CD4-positive, alpha-beta T cell (primary cell): ENCODE measurements around the gene FA2H. TPM values are rescaled to one million over a fixed set of nuclear protein-coding genes. Genes with fewer than 3 reads are reported as not detected.

Source experiments
- ATAC-seq: fragments of 200-7000 bp; cut with Tn5 transposase; one replicate; pipeline ENCODE4 v1.10.0; 2022; ENCODE audit warnings: mild to moderate bottlenecking; ENCODE audit not compliant: poor library complexity
- CTCF ChIA-PET: fragments of 350-600 bp; sonication (Branson Sonifier 250); formaldehyde crosslinking; loops from one replicate; lab custom pipeline; 2021; ENCODE audit warnings: antibody characterized with exemption, inconsistent platforms; lab: Charles Lee
- POLR2A ChIA-PET: fragments of 350-600 bp; sonication (Branson Sonifier 250); formaldehyde crosslinking; loops from one replicate; lab custom pipeline; 2021; ENCODE audit warnings: antibody characterized with exemption, inconsistent platforms; lab: Charles Lee
- DNase-seq, 14 experiments: peaks; one replicate each; pipeline ENCODE4 v3.0.0-alpha.2; 2013 to 2020; ENCODE audit warnings: mixed read lengths in 2 of 14
- H3K27ac ChIP-seq, 2 donors: one replicate each; pipeline versions ENCODE4 v1.5.1 to v1.7.0; 2013; ENCODE audit warnings: low read length in 2 of 2, low read depth in 1 of 2, mild to moderate bottlenecking in 1 of 2
- H3K27me3 ChIP-seq, 2 experiments: 1 replicate in 1 of 2; 2 replicates in 1 of 2; pipeline versions ENCODE4 v1.6.1 to v1.7.0; 2013; ENCODE audit warnings: low read length in 2 of 2, control low read depth in 1 of 2, mild to moderate bottlenecking in 1 of 2, moderate library complexity in 1 of 2; ENCODE audit not compliant: insufficient read depth in 2 of 2, control insufficient read depth in 1 of 2
- H3K36me3 ChIP-seq: one replicate; pipeline ENCODE4 v1.6.1; 2013; ENCODE audit warnings: low read length, control low read depth; ENCODE audit not compliant: insufficient read depth
- H3K4me1 ChIP-seq: one replicate; pipeline ENCODE4 v1.6.1; 2013; ENCODE audit warnings: low read length, control low read depth; ENCODE audit not compliant: insufficient read depth
- H3K4me3 ChIP-seq: one replicate; pipeline ENCODE4 v1.5.1; 2013; ENCODE audit warnings: mild to moderate bottlenecking, low read length, moderate library complexity
- H3K9me3 ChIP-seq, 2 experiments: 1 replicate in 1 of 2; 2 replicates in 1 of 2; pipeline versions ENCODE4 v1.6.1 to v1.7.0; 2013; ENCODE audit warnings: low read length in 2 of 2, mild to moderate bottlenecking in 2 of 2, control low read depth in 1 of 2, moderate library complexity in 1 of 2; ENCODE audit not compliant: control insufficient read depth in 1 of 2, insufficient read depth in 1 of 2
- H3K27ac Mint-ChIP-seq: one replicate; pipeline ENCODE4 v1.8.0; 2020; ENCODE audit warnings: mixed read lengths
- H3K27me3 Mint-ChIP-seq: one replicate; pipeline ENCODE4 v1.8.0; 2021; ENCODE audit warnings: mixed read lengths
- H3K36me3 Mint-ChIP-seq: one replicate; pipeline ENCODE4 v1.8.0; 2021; ENCODE audit warnings: low read depth, mixed read lengths
- H3K4me1 Mint-ChIP-seq: one replicate; pipeline ENCODE4 v1.8.0; 2021; ENCODE audit warnings: low read depth, mixed read lengths
- H3K4me3 Mint-ChIP-seq: one replicate; pipeline ENCODE4 v1.8.0; 2020; ENCODE audit warnings: mild to moderate bottlenecking, mixed read lengths
- H3K9me3 Mint-ChIP-seq: one replicate; pipeline ENCODE4 v1.8.0; 2020; ENCODE audit warnings: mixed read lengths
- CTCF ChIP-seq: fragments of 200-600 bp; IDR thresholded peaks from one replicate; pipeline ENCODE4 v1.8.0; 2022; ENCODE audit warnings: antibody characterized with exemption, mild to moderate bottlenecking
- intact Hi-C, 2 experiments: fragments of 100-400 bp; cut with DNase I in 1 of 2; cut with micrococcal nuclease in 1 of 2; formaldehyde crosslinking; loops; one replicate each; pipeline versions ENCODE4 v1.15.1 to v1.9.0; 2023 to 2025; cut with DNase I, micrococcal nuclease
- total RNA-seq, 174 experiments: library from RNA in 2 of 174; stranded (reverse) in 2 of 174; gene quantifications; one replicate each; pipeline ENCODE4 v1.2.3 and lab custom pipeline; 2021 to 2026

The FA2H gene
- total RNA-seq, 2 experiments from 2014 or later = not detected

- Histone ChIP-seq H3K27me3 (no peaks in the 10 kb centered on the region), H3K4me1 (peaks cover 46% of the 10 kb centered on the region), H3K27ac (peak overlapping the region; percentile 71 to 83), H3K36me3 (peaks cover 13% of the 10 kb centered on the region), H3K4me3 (peak overlapping the region; percentile 99), H3K9me3 (no peaks in the 10 kb centered on the region)
- ATAC-seq (peak; percentile 25), DNase-seq (peak in 10 of 14 experiments; percentile 9 to 51 (median 34))
- H3K4me3 Mint-ChIP-seq = peak overlapping the region; percentile 99
- peaks cover 67% of the 10 kb centered on the region for H3K4me1 Mint-ChIP-seq
- H3K9me3 Mint-ChIP-seq = no peaks in the 10 kb centered on the region
- POLR2A ChIA-PET = interaction anchor here (0.7 to 2.9 kb wide), 6 partner anchors 12 to 733 kb away, joined by 3 to 34 read pairs (median 4); partner anchors contain the start of genes CFDP1, GLG1, RFWD3 and WDR59
- no peaks in the 10 kb centered on the region for H3K27me3 Mint-ChIP-seq
- no peak for TF ChIP-seq CTCF
- H3K36me3 Mint-ChIP-seq = peaks cover 25% of the 10 kb centered on the region
- peak overlapping the region; percentile 87 for H3K27ac Mint-ChIP-seq
- intact Hi-C loops = loop anchor here (5.0 to 10.0 kb wide), 2 partner anchors 33 to 285 kb away; partner anchors contain the start of genes RFWD3 (in 2 of the 2) and WDR59 (in 2 of the 2)
- CTCF ChIA-PET = interaction anchor here (1.3 to 2.6 kb wide), 3 partner anchors 13 to 163 kb away, joined by 4 to 9 read pairs (median 6); no protein-coding TSS in a partner anchor
Observed at GRCh38 chr16:74700116-74700437, 74.5 kb downstream of the FA2H start.

GRCh38 chr16:74699666-74700065 is 75.0 kb downstream of the FA2H start:
- Mint-ChIP-seq H3K27me3 (no peaks in the 10 kb centered on the region), H3K27ac (peak overlapping the region; percentile 87), H3K36me3 (peaks cover 30% of the 10 kb centered on the region), H3K4me1 (peaks cover 67% of the 10 kb centered on the region), H3K9me3 (no peaks in the 10 kb centered on the region), H3K4me3 (peak overlapping the region; percentile 88)
- DNase-seq (no peak), ATAC-seq (no peak)
- intact Hi-C loops = loop anchor here (5.0 to 10.0 kb wide), 2 partner anchors 32 to 285 kb away; partner anchors contain the start of genes RFWD3 (in 2 of the 2) and WDR59 (in 2 of the 2)
- no peak for TF ChIP-seq CTCF
- Histone ChIP-seq H3K27me3 (no peaks in the 10 kb centered on the region), H3K27ac (peak overlapping the region in 1 of 2 donors; percentile 83), H3K4me1 (peaks cover 47% of the 10 kb centered on the region), H3K36me3 (peaks cover 15% of the 10 kb centered on the region), H3K4me3 (peak overlapping the region; percentile 99), H3K9me3 (no peaks in the 10 kb centered on the region)
- ChIA-PET CTCF (interaction anchor here (1.3 to 1.9 kb wide), 2 partner anchors 13 to 32 kb away, joined by 4 to 6 read pairs; no protein-coding TSS in a partner anchor), POLR2A (interaction anchor here (0.7 to 2.9 kb wide), 6 partner anchors 12 to 734 kb away, joined by 3 to 34 read pairs (median 4); partner anchors contain the start of genes CFDP1, GLG1, RFWD3 and WDR59)

- H3K27me3 Mint-ChIP-seq = no peaks in the 10 kb centered on the region
- peaks cover 23% of the 10 kb centered on the region for H3K36me3 ChIP-seq
- intact Hi-C loops = no loop called here
- H3K27me3 ChIP-seq = no peaks in the 10 kb centered on the region
- peak overlapping the region; percentile 29 for H3K4me3 ChIP-seq
- no peaks in the 10 kb centered on the region for H3K9me3 ChIP-seq
- peak overlapping the region; percentile 88 for H3K4me3 Mint-ChIP-seq
- H3K9me3 Mint-ChIP-seq = no peaks in the 10 kb centered on the region
- ATAC-seq (no peak), DNase-seq (peak in 2 of 14 experiments; percentile 13 to 20)
- peaks cover 72% of the 10 kb centered on the region for H3K4me1 Mint-ChIP-seq
- POLR2A ChIA-PET = interaction anchor here (1.0 kb wide), 1 partner anchor 13 kb away, joined by 3 read pairs; no protein-coding TSS in a partner anchor
- H3K36me3 Mint-ChIP-seq = peaks cover 40% of the 10 kb centered on the region
- no peak for TF ChIP-seq CTCF
- H3K27ac ChIP-seq = peak overlapping the region; percentile 23 to 50
- CTCF ChIA-PET = interaction anchor here (0.7 to 1.1 kb wide), 2 partner anchors 115 to 165 kb away, joined by 3 read pairs; no protein-coding TSS in a partner anchor
- peaks cover 53% of the 10 kb centered on the region for H3K4me1 ChIP-seq
- peak overlapping the region; percentile 87 for H3K27ac Mint-ChIP-seq
Observed at GRCh38 chr16:74698222-74698621, 76.4 kb downstream of the FA2H start.
